ENCODE results near the gene SESTD1.
"Not testable (repeated sequence)": the region's sequence is repeated elsewhere in the genome, so short reads cannot be mapped to it uniquely, and the experiment has no call there.

The SESTD1 gene

DNA sequence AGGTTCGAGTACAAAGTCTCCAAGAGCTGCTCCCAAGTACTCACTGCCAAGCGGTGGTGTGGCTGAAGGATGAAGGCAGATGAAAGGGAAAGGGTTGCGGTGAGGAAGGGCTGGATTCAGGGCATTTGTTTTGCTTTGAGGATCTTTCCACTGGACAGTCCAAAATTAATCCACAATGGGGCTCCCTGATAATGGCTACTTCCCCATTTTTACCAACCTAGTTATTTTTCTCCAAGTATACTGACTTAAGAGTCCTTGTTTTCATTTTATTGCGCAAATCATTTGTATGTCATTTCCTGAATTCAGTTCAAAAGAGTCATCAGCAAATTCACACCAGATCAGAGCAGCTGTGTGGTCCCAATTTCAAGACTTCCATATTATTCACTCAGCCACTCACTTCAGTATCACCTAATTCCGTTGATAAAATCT lies 464 bp upstream of the SESTD1 start:
- DNase-seq = no peak

DNA sequence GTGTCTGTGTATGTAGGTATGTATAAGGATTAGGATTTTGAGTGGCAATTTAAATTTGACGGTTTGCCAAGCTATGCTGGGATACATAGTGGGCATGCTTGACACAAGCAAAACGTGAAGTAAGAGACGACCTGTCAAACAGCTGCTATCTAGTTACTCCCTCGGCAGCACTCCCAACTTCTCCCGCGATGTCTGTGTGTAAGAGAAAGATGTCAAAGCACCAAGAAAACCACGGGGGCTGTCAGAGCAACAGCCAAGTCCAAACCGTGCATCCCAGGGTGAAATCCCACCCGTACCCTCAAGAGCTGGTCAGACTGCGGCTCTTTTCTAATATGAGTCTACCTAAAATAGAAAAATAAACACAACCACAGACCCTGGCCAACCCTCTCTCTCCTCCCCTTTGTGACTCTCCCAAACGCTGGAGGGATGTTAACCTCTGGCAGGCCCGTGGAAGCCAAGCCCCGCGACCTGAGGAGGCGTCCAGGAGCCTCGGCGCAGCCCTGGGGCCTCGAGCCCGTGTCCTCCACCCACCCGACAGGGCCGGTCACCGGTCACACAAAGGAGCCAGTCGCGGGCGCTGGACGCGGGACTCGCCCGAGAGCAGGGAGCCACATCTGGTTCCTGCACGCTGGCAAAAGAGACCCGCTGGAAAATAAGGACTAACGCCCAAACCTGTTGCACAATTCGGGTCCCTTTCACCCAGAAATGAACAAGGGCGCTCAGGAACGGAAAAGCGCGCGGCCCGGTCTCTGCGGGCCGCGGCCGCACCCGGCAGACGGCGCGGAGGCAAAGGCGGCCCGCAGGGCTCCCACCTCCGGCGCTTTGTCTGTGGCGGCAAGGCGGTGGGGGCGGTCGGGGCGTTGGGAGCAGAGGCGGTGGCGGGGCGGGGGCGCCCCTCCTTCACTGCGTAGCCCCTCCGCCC lies 925 bp downstream of the SESTD1 start:
- DNase-seq = peak; percentile 46

DNA sequence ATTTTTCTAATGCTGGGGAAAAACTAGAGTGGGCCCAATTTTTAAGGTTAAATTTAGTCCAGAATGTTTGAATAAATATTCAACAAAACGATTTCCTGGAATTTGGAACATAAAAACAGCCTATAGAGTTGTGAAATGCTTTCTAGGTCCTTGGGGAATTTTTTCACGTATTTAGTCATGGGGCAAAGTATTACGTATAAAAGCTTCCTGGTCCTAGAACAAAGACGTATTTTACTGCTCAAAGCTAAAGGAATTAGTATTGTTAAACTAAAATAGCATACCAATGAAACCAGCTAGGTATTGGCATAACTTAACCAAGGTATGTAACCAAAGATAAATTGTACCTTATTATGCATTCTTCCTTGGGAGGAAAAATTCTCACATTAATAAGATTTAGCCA lies 1.6 kb downstream of the SESTD1 start:
- DNase-seq = no peak

GRCh38 chr2:179262077-179262660 lies 2.5 kb downstream of the SESTD1 start:
- no peak for DNase-seq

- DNase-seq = no peak
Observed at GRCh38 chr2:179261151-179261825, 3.3 kb downstream of the SESTD1 start.

GRCh38 chr2:179260224-179260623 lies 4.4 kb downstream of the SESTD1 start:
- no peak for DNase-seq

DNA sequence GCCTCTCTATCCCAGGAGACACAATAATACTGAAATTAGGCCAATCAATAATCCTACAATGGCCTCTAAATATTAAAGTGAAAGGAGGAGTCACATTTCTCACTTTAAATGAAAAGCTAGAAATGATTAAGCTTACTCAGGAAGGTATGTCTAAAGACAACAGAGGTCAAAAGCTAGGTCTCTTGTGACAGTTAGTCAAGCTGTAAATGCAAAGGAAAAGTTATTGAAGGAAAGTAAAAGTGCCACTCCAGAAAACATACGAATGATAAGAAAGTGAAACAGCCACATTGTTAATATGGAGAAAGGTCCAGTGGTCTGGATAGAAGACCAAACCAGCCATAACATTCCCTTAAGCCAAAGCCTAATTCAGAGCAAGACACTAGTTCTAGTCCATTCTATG lies 9.5 kb downstream of the SESTD1 start:
- DNase-seq = no peak

- DNase-seq = no peak
Observed at GRCh38 chr2:179253226-179253625, 11.4 kb downstream of the SESTD1 start.

DNA sequence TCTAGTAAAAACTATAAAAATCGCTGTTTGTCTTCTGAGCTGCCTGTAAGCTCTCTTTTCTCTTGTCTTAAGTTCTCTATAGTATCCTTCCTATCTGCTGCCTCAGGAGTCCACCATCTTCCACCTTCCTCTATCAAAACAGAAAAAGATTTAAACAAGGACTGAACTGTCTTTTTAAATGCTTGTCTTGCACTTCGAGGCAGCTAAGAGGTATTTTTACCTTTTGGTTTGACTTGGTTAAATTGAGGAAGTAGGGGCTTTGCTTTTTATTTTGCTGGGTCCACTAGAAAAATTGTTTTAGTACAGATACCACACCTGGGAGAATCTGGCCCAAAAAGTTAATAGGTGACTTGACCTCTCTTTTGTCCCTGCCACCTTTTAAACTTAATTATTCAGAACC lies 12.2 kb downstream of the SESTD1 start:
- DNase-seq = no peak

- DNase-seq = no peak
Observed at GRCh38 chr2:179251870-179252269, 12.8 kb downstream of the SESTD1 start.

DNA sequence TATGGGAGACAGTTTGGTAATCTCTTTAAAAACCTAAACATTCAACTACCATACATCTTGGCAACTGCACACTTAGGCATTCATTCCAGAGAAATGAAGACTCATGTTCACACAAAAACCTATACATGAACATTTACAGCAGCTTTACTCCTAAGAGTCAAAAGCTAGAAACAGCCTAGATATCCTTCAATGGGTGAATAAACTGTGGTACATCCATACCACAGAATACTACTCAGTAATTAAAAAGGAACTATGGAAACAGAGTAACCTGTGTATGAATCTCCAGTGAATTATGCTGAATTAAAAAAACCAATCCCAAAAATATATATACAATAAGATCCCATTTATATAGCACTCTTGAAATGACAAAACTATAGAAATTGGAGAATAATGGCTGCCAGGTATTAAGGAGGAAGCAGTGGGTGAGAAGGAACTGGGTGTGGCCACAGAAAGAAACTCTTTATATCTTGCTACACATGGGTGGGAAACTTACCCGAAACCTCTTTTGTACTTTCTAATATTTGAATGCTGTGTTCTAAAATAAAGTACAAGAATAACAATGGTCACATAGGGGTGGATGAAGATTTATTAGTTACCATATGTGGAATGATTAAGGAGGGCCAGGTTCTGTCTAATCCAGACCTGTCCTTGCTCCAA lies 13.7 kb downstream of the SESTD1 start:
- no peak for DNase-seq

DNA sequence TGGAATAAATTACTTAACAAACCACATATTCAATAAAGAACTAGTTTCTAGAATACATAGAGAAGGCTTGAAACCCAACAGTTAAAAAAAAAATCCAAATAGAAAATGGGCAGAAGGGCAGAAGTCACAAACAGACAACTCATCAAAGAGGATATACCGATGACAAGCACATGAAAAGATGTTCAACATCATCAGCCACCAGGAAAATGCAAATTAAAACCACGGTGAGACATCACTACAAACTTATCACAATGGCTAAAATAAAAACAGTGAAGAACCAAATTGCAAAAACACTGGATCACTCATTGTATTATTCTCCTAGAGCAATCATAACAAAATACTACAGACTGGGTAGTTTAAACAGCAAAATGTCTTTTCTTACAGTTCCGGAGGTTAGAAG lies 14.5 kb downstream of the SESTD1 start:
- no peak for DNase-seq

GRCh38 chr2:179248024-179248348 lies 16.6 kb downstream of the SESTD1 start:
- no peak for DNase-seq

DNA sequence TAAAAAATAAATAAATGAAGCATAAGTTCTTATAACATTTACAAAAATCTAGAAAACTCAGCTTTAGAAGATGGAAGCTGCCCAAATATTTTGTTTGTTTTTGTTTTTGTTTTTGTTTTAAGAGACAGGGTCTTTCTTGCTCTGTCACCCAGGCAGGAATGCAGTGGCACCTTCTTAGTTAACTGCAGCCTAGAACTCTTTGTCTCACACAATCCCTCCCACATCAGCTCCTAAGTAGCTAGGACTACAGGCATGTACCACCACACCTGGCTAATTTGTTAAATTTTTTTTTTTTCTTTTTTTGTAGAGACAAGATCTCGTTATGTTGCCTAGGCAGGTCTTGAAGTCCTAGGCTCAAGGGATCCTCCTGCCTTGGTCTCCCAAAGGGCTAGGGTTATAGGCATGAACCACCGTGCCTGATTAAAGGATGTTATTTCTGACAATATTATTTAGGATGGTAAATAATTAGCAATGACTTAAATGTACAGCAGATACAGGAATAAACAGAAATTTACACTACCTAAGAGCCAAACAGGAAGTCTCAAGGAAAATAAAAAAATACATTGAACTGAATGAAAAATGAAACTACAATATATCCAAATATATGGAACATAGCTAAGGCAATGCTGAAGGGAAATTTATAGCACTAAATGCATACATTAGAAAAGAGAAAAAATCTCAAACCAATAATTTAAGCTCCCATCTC lies 17.2 kb downstream of the SESTD1 start:
- DNase-seq = no peak

- DNase-seq = not testable (repeated sequence)
Observed at GRCh38 chr2:179245843-179246242, 18.8 kb downstream of the SESTD1 start.

DNA sequence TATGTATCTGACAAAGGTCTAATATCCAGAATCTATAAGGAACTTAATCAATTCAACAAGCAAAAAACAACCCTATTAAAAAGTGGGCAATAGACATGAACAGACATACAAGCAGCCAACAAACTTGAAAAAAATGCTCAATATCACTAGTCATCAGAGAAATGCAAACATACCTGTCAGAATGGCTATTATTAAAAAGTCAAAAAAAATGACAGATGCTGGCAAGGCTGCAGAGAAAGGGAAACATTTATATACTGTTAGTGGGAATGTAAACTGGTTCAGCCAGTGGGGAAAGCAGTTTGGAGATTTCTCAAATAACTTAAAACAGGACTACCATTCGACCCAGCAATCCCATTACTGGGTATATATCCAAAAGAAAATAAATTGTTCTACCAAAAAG lies 21.6 kb downstream of the SESTD1 start:
- DNase-seq = no peak

GRCh38 chr2:179240481-179241451 lies 23.9 kb downstream of the SESTD1 start:
- DNase-seq = no peak

DNA sequence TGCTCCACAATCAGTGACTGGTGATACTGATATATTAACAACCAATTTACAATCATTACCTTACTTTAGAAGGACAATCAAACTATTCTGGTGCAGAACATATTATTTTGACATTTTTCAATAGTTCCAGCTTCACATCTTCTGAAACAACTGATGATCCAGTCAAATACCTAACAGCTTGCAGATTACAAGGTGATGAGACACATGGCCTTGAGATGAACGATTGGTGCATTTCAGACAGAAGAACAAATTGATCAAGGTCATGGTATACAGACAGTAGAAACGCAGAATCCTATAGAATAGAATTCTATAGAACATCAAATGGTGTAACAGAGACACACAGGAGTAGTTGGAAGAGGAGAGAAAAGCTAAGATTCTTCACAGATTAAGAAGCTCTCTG lies 24.8 kb downstream of the SESTD1 start:
- DNase-seq = no peak

- no peak for DNase-seq
Observed at GRCh38 chr2:179239195-179239594, 25.4 kb downstream of the SESTD1 start.

DNA sequence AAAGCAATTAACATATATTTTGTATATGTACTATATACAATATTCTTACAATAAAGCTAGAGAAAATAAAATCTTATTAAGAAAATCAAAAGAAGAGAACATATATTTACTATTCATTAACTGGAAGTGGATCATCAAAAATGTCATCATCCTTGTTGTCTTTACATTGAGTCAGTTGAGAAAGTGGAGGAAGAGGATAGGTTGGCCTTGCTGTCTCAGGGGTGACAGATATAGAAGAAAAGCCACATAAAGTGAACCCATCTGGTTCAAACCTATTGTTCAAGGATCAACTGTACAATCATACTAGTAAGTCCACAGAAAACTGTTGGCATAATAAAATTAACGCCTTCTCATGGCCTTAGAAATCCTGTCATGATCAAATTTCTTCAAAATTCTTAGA lies 26.6 kb downstream of the SESTD1 start:
- DNase-seq = no peak

- DNase-seq = no peak
Observed at GRCh38 chr2:179237209-179237946, 27.3 kb downstream of the SESTD1 start.

Data from stimulated activated CD4-positive, alpha-beta T cell treated with anti-CD3 and anti-CD28 coated beads, Interleukin-15, amount 100 ng/mL, for 24 hours (primary cell).